ENCODE results near the gene FGD5. TPM values are rescaled to one million over a fixed set of nuclear protein-coding genes. Genes with fewer than 3 reads are reported as not detected.

FGD5 gene
- total and polyA plus RNA-seq, 12 donors, result 8.9 to 23.4 (median 15.9) TPM

DNA sequence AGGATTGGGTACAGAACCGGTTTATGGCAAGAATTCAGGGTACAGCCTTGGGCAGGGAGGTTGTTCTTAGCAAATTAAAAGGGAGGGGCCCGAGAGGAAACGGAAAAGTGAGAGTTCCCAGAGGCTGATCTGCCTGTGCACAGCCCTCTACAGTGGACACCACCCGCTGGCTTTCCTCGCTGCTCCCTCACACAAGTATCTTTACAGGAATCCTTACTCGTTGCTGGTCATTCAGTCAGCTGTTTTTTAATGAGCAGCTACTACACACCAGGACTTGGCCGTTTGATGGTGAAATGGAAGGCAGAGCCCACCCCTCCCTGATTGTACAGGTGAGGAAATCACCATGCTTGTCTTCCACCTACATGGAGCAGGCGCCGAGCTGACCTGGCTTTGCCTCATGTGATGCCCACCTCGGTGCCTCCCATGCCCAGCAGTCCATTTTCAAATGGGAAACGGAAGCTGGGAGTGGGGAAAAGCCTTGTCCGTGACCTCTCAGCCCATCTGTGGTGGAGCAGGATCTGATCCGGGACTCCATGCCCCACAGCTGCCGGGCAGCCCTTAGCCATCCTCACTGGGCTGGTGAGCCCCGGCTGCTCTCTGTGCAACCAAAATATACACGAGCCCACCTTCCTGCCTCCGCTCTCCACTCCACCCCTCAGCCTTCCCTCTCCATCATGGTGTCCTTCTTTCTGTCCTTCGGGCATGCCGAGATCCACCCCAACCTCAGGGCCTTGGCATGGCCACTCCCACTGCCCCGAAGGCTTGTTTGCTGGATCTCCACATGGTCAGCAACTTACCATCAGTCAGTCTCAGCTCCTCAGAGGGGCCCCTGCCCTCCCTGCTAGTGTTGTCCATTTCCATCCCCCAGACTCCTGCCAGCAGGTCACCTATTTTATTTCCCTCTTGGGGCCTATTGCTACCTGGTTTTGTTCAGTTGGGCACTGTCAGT, 33.3 kb upstream of the FGD5 start:
- intact Hi-C loops (cut with DNase I), result loop anchor here in 2 of 10 donors (5.0 to 10.0 kb wide), 2 partner anchors 108 to 281 kb away; partner anchors contain the start of gene C3orf20 (in 1 of the 2)
- 81 to 85% methylated on average over 20 of the region's 20 CpGs for WGBS, 2 donors
- Histone ChIP-seq H3K4me3 (no peak overlapping the region), H3K36me3 (no peaks in the 10 kb centered on the region), H3K4me1 (peaks cover 0 to 18% (median 0%) of the 10 kb centered on the region in 9 donors), H3K27me3 (peaks cover 0 to 33% (median 0%) of the 10 kb centered on the region in 7 donors), H3K27ac (no peak overlapping the region), H3K9me3 (no peaks in the 10 kb centered on the region)
- TF ChIP-seq, protein P1, sequence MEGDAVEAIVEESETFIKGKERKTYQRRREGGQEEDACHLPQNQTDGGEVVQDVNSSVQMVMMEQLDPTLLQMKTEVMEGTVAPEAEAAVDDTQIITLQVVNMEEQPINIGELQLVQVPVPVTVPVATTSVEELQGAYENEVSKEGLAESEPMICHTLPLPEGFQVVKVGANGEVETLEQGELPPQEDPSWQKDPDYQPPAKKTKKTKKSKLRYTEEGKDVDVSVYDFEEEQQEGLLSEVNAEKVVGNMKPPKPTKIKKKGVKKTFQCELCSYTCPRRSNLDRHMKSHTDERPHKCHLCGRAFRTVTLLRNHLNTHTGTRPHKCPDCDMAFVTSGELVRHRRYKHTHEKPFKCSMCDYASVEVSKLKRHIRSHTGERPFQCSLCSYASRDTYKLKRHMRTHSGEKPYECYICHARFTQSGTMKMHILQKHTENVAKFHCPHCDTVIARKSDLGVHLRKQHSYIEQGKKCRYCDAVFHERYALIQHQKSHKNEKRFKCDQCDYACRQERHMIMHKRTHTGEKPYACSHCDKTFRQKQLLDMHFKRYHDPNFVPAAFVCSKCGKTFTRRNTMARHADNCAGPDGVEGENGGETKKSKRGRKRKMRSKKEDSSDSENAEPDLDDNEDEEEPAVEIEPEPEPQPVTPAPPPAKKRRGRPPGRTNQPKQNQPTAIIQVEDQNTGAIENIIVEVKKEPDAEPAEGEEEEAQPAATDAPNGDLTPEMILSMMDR (IDR thresholded peaks at IDR 0.05), result no peak
- peak in 1 of 8 donors; percentile 52 for ATAC-seq
- no peak for DNase-seq

DNA sequence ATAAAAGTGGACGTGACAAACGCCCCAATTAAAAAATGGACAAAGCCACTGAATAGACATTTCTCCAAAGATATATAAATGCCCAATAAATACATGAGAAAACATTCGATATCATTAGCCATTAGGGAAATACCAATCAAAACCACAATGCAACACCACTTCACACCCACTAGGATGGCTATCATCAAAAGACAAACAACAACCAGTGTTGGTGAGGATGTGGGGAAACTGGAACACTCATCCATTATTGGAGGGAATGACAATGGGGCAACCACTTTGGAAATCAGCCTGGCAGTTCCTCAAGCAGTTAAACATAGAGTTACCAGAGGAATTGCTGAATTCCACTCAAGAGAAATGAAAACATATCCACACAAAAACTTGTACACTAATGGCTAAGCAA, 32.4 kb upstream of the FGD5 start:
- WGBS, 2 donors, result 97% methylated on average over 3 of the region's 3 CpGs
- ATAC-seq, result no peak
- H3K4me1 ChIP-seq, result peaks cover 0 to 22% (median 3%) of the 10 kb centered on the region in 9 donors
- intact Hi-C loops (cut with DNase I), result loop anchor here in 2 of 10 donors (5.0 to 10.0 kb wide), 2 partner anchors 109 to 282 kb away; partner anchors contain the start of gene C3orf20 (in 1 of the 2)
- no peaks in the 10 kb centered on the region for H3K36me3 ChIP-seq
- no peaks in the 10 kb centered on the region for H3K9me3 ChIP-seq
- H3K4me3 ChIP-seq, result no peak overlapping the region
- no peak overlapping the region for H3K27ac ChIP-seq
- peaks cover 0 to 38% (median 0%) of the 10 kb centered on the region in 7 donors for H3K27me3 ChIP-seq
- DNase-seq, result no peak
- TF ChIP-seq, protein P1 (IDR thresholded peaks at IDR 0.05), result no peak

GRCh38 chr3:14787630-14788029, 31.1 kb upstream of the FGD5 start:
- 42 to 47% methylated on average over 7 of the region's 7 CpGs for WGBS, 2 donors
- H3K9me3 ChIP-seq, result no peaks in the 10 kb centered on the region
- H3K36me3 ChIP-seq, result no peaks in the 10 kb centered on the region
- peaks cover 4 to 33% (median 9%) of the 10 kb centered on the region in 9 donors for H3K4me1 ChIP-seq
- peaks cover 0 to 43% (median 0%) of the 10 kb centered on the region in 7 donors for H3K27me3 ChIP-seq
- no peak for ATAC-seq
- intact Hi-C loops (cut with DNase I), result loop anchor here in 2 of 10 donors (5.0 to 10.0 kb wide), 2 partner anchors 110 to 283 kb away; partner anchors contain the start of gene C3orf20 (in 1 of the 2)
- DNase-seq, result no peak
- H3K27ac ChIP-seq, result no peak overlapping the region
- TF ChIP-seq, protein P1 (IDR thresholded peaks at IDR 0.05), result no peak
- H3K4me3 ChIP-seq, result no peak overlapping the region

- no peak overlapping the region for H3K4me3 ChIP-seq
- H3K36me3 ChIP-seq, result no peaks in the 10 kb centered on the region
- no peak for DNase-seq
- H3K27ac ChIP-seq, result no peak overlapping the region
- peaks cover 0 to 43% (median 0%) of the 10 kb centered on the region in 7 donors for H3K27me3 ChIP-seq
- TF ChIP-seq, protein P1 (IDR thresholded peaks at IDR 0.05), result no peak
- intact Hi-C loops (cut with DNase I), result loop anchor here in 2 of 10 donors (5.0 to 10.0 kb wide), 2 partner anchors 111 to 284 kb away; partner anchors contain the start of gene C3orf20 (in 1 of the 2)
- no peak for ATAC-seq
- peaks cover 7 to 43% (median 18%) of the 10 kb centered on the region in 9 donors for H3K4me1 ChIP-seq
- no peaks in the 10 kb centered on the region for H3K9me3 ChIP-seq
- WGBS, 2 donors, result 87 to 92% methylated on average over 7 of the region's 7 CpGs
These were observed 30.1 kb upstream of the FGD5 start for GRCh38 chr3:14788644-14789043.
